Measurements from ENCODE around the gene PYURF. TPM values are rescaled to one million over a fixed set of nuclear protein-coding genes. Genes with fewer than 3 reads are reported as not detected.

Gene PYURF
- total RNA-seq, 1 donor from 2014 or later = 64.3 TPM

GRCh38 chr4:88528861-88529260 lies 5.3 kb upstream of the PYURF start:
- no peak for DNase-seq (ENCODE audit: low read depth, low spot score)
- no peak overlapping the region for H3K27ac Mint-ChIP-seq (ENCODE audit: unreplicated experiment)
- TF ChIP-seq CTCF (conservative IDR thresholded peaks at IDR 0.05) = peak; percentile 47
- H3K9me3 Mint-ChIP-seq = no peaks in the 10 kb centered on the region
- no peaks in the 10 kb centered on the region for H3K36me3 Mint-ChIP-seq (ENCODE audit: low read depth)
- no peak overlapping the region for H3K4me3 Mint-ChIP-seq
- H3K27me3 Mint-ChIP-seq (ENCODE audit: low read depth) = no peaks in the 10 kb centered on the region
- peaks cover 10% of the 10 kb centered on the region for H3K4me1 Mint-ChIP-seq

GRCh38 chr4:88527787-88528186 lies 4.2 kb upstream of the PYURF start:
- DNase-seq (ENCODE audit: low read depth, low spot score) = no peak
- no peaks in the 10 kb centered on the region for H3K27me3 Mint-ChIP-seq (ENCODE audit: low read depth)
- H3K9me3 Mint-ChIP-seq = no peaks in the 10 kb centered on the region
- peaks cover 13% of the 10 kb centered on the region for H3K4me1 Mint-ChIP-seq
- TF ChIP-seq CTCF (conservative IDR thresholded peaks at IDR 0.05) = no peak
- H3K27ac Mint-ChIP-seq (ENCODE audit: unreplicated experiment) = no peak overlapping the region
- no peaks in the 10 kb centered on the region for H3K36me3 Mint-ChIP-seq (ENCODE audit: low read depth)
- H3K4me3 Mint-ChIP-seq = peak overlapping the region; percentile 36

- Mint-ChIP-seq H3K4me3 (peak overlapping the region; percentile 69), H3K27me3 (ENCODE audit: low read depth) (no peaks in the 10 kb centered on the region), H3K4me1 (peaks cover 23% of the 10 kb centered on the region), H3K27ac (ENCODE audit: unreplicated experiment) (no peak overlapping the region), H3K36me3 (ENCODE audit: low read depth) (peaks cover under 1% of the 10 kb centered on the region), H3K9me3 (no peaks in the 10 kb centered on the region)
- TF ChIP-seq CTCF (conservative IDR thresholded peaks at IDR 0.05) = peak; percentile 53
- no peak for DNase-seq (ENCODE audit: low read depth, low spot score)
Measured at GRCh38 chr4:88526221-88526815, 2.7 kb upstream of the PYURF start.

GRCh38 chr4:88524171-88524570 lies 595 bp upstream of the PYURF start:
- Mint-ChIP-seq H3K4me1 (peaks cover 27% of the 10 kb centered on the region), H3K36me3 (ENCODE audit: low read depth) (peaks cover 5% of the 10 kb centered on the region), H3K27me3 (ENCODE audit: low read depth) (no peaks in the 10 kb centered on the region), H3K27ac (ENCODE audit: unreplicated experiment) (peak overlapping the region; percentile 92), H3K9me3 (no peaks in the 10 kb centered on the region), H3K4me3 (peak overlapping the region; percentile 99)
- no peak for DNase-seq (ENCODE audit: low read depth, low spot score)
- no peak for TF ChIP-seq CTCF (conservative IDR thresholded peaks at IDR 0.05)

GRCh38 chr4:88522702-88523324 lies 763 bp downstream of the PYURF start:
- Mint-ChIP-seq H3K9me3 (no peaks in the 10 kb centered on the region), H3K4me3 (peak overlapping the region; percentile 99), H3K36me3 (ENCODE audit: low read depth) (peaks cover 5% of the 10 kb centered on the region), H3K4me1 (peaks cover 27% of the 10 kb centered on the region), H3K27ac (ENCODE audit: unreplicated experiment) (peak overlapping the region; percentile 96), H3K27me3 (ENCODE audit: low read depth) (no peaks in the 10 kb centered on the region)
- DNase-seq (ENCODE audit: low read depth, low spot score) = peak; percentile 14
- no peak for TF ChIP-seq CTCF (conservative IDR thresholded peaks at IDR 0.05)
